GM12891 (cell line): ENCODE data around the gene GPD1L.

Source experiments
- POU2F2 ChIP-seq: IDR thresholded peaks from 2 replicates; pipeline ENCODE4 v1.6.1; 2011; ENCODE audit warnings: low read depth, mild to moderate bottlenecking, control low read depth, low read length, moderate library complexity
- TAF1 ChIP-seq: IDR thresholded peaks from 2 replicates; pipeline ENCODE4 v1.6.1; 2011; ENCODE audit warnings: low read depth, low read length, control low read depth

GRCh38 chr3:32105291-32106131, 909 bp upstream of the GPD1L start:
- TF ChIP-seq POU2F2 (no peak), TAF1 (no peak)
